HEK293 (cell line): Measurements from ENCODE around the gene FAM228B.

ENCODE experiments used
- KLF1 ChIP-seq: fragments of 450-650 bp; formaldehyde crosslinking; IDR thresholded peaks from 2 replicates; pipeline ENCODE4 v1.5.1; 2016; ENCODE audit warnings: missing biosample characterization, missing genetic modification characterization
- PRDM6 ChIP-seq: fragments of 450-650 bp; formaldehyde crosslinking; IDR thresholded peaks from 2 replicates; pipeline ENCODE4 v1.5.1; 2017; ENCODE audit warnings: missing biosample characterization, missing genetic modification characterization
- TCF7L2 ChIP-seq: IDR thresholded peaks from 2 replicates; pipeline ENCODE4 v1.6.1; 2011; ENCODE audit warnings: low read depth, mild to moderate bottlenecking, inconsistent platforms, low read length, moderate library complexity, borderline replicate concordance
- WT1 ChIP-seq: fragments of 450-650 bp; formaldehyde crosslinking; IDR thresholded peaks from 2 replicates; pipeline ENCODE4 v1.5.1; 2016; ENCODE audit warnings: missing biosample characterization, missing genetic modification characterization
- ZBTB20 ChIP-seq: fragments of 450-650 bp; formaldehyde crosslinking; IDR thresholded peaks from 2 replicates; pipeline ENCODE4 v1.5.1; 2016; ENCODE audit warnings: missing biosample characterization, missing genetic modification characterization
- ZBTB48 ChIP-seq: fragments of 450-650 bp; formaldehyde crosslinking; IDR thresholded peaks from 2 replicates; pipeline ENCODE4 v1.5.1; 2016; ENCODE audit warnings: missing biosample characterization, missing genetic modification characterization
- ZEB2 ChIP-seq: fragments of 450-650 bp; formaldehyde crosslinking; IDR thresholded peaks from 2 replicates; pipeline ENCODE4 v1.5.1; 2016; ENCODE audit warnings: missing biosample characterization, missing genetic modification characterization
- ZFP37 ChIP-seq: fragments of 450-650 bp; formaldehyde crosslinking; IDR thresholded peaks from 2 replicates; pipeline ENCODE4 v1.5.1; 2016; ENCODE audit warnings: missing biosample characterization, missing genetic modification characterization
- ZFP41 ChIP-seq: fragments of 450-650 bp; formaldehyde crosslinking; IDR thresholded peaks from 2 replicates; pipeline ENCODE4 v1.5.1; 2016; ENCODE audit warnings: missing biosample characterization, missing genetic modification characterization, borderline replicate concordance
- ZNF121 ChIP-seq: fragments of 450-650 bp; formaldehyde crosslinking; IDR thresholded peaks from 2 replicates; pipeline ENCODE4 v1.5.1; 2016; ENCODE audit warnings: missing biosample characterization, missing genetic modification characterization
- ZNF140 ChIP-seq: fragments of 450-650 bp; formaldehyde crosslinking; IDR thresholded peaks from 2 replicates; pipeline ENCODE4 v1.5.1; 2016; ENCODE audit warnings: missing biosample characterization, missing genetic modification characterization
- ZNF202 ChIP-seq: fragments of 450-650 bp; formaldehyde crosslinking; IDR thresholded peaks from 2 replicates; pipeline ENCODE4 v1.5.1; 2016; ENCODE audit warnings: missing biosample characterization, missing genetic modification characterization, borderline replicate concordance
- ZNF280C ChIP-seq: fragments of 450-650 bp; formaldehyde crosslinking; IDR thresholded peaks from 2 replicates; pipeline ENCODE4 v1.5.1; 2016; ENCODE audit warnings: missing biosample characterization, missing genetic modification characterization
- ZNF37A ChIP-seq: fragments of 450-650 bp; IDR thresholded peaks from 2 replicates; pipeline ENCODE4 v1.5.1; 2018; ENCODE audit warnings: missing biosample characterization, missing genetic modification characterization
- ZNF48 ChIP-seq: fragments of 450-650 bp; formaldehyde crosslinking; IDR thresholded peaks from 2 replicates; pipeline ENCODE4 v1.5.1; 2016; ENCODE audit warnings: missing biosample characterization, missing genetic modification characterization
- ZNF501 ChIP-seq: fragments of 450-650 bp; formaldehyde crosslinking; IDR thresholded peaks from 2 replicates; pipeline ENCODE4 v1.5.1; 2016; ENCODE audit warnings: missing biosample characterization, missing genetic modification characterization
- ZNF510 ChIP-seq: fragments of 450-650 bp; formaldehyde crosslinking; IDR thresholded peaks from 2 replicates; pipeline ENCODE4 v1.5.1; 2018; ENCODE audit warnings: mild to moderate bottlenecking, missing genetic modification characterization, missing biosample characterization; ENCODE audit not compliant: insufficient replicate concordance
- ZNF521 ChIP-seq: fragments of 450-650 bp; formaldehyde crosslinking; IDR thresholded peaks from 2 replicates; pipeline ENCODE4 v1.5.1; 2017; ENCODE audit warnings: missing biosample characterization, mild to moderate bottlenecking, missing genetic modification characterization
- ZNF548 ChIP-seq: fragments of 450-650 bp; formaldehyde crosslinking; IDR thresholded peaks from 2 replicates; pipeline ENCODE4 v1.5.1; 2016; ENCODE audit warnings: missing biosample characterization, missing genetic modification characterization
- ZNF585B ChIP-seq: fragments of 450-650 bp; formaldehyde crosslinking; IDR thresholded peaks from 2 replicates; pipeline ENCODE4 v1.5.1; 2016; ENCODE audit warnings: missing biosample characterization, missing genetic modification characterization
- ZNF600 ChIP-seq: fragments of 450-650 bp; formaldehyde crosslinking; IDR thresholded peaks from 2 replicates; pipeline ENCODE4 v1.5.1; 2016; ENCODE audit warnings: missing biosample characterization, missing genetic modification characterization
- ZNF768 ChIP-seq: fragments of 450-650 bp; formaldehyde crosslinking; IDR thresholded peaks from 2 replicates; pipeline ENCODE4 v1.5.1; 2018; ENCODE audit warnings: missing biosample characterization, mild to moderate bottlenecking, missing genetic modification characterization
- ZNF785 ChIP-seq: fragments of 450-650 bp; formaldehyde crosslinking; IDR thresholded peaks from 2 replicates; pipeline ENCODE4 v1.5.1; 2016; ENCODE audit warnings: missing biosample characterization, missing genetic modification characterization
- TF ChIP-seq, protein P1 (sequence below): fragments of 450-650 bp; formaldehyde crosslinking; IDR thresholded peaks from 2 replicates; pipeline ENCODE4 v1.5.1; 2016; ENCODE audit warnings: missing biosample characterization, missing genetic modification characterization
- TF ChIP-seq, protein P2 (sequence below): fragments of 450-650 bp; formaldehyde crosslinking; IDR thresholded peaks from 2 replicates; pipeline ENCODE4 v1.5.1; 2016; ENCODE audit warnings: missing biosample characterization, missing genetic modification characterization
- TF ChIP-seq, protein P3 (sequence below): fragments of 450-650 bp; formaldehyde crosslinking; IDR thresholded peaks from 2 replicates; pipeline ENCODE4 v1.5.1; 2016; ENCODE audit warnings: missing biosample characterization, missing genetic modification characterization
- TF ChIP-seq, protein P4 (sequence below): fragments of 450-650 bp; formaldehyde crosslinking; IDR thresholded peaks from 2 replicates; pipeline ENCODE4; 2016; ENCODE audit warnings: missing biosample characterization, missing genetic modification characterization
- TF ChIP-seq, protein P5 (sequence below): IDR thresholded peaks from 2 replicates; pipeline ENCODE4 v1.6.1; 2011; ENCODE audit warnings: mild to moderate bottlenecking, low read depth, low read length, borderline replicate concordance

FAM228B gene

GRCh38 chr2:24123195-24123921 is at the start of gene FAM228B, which contains the start of gene PFN4 (continued):
- TF ChIP-seq, protein P1, sequence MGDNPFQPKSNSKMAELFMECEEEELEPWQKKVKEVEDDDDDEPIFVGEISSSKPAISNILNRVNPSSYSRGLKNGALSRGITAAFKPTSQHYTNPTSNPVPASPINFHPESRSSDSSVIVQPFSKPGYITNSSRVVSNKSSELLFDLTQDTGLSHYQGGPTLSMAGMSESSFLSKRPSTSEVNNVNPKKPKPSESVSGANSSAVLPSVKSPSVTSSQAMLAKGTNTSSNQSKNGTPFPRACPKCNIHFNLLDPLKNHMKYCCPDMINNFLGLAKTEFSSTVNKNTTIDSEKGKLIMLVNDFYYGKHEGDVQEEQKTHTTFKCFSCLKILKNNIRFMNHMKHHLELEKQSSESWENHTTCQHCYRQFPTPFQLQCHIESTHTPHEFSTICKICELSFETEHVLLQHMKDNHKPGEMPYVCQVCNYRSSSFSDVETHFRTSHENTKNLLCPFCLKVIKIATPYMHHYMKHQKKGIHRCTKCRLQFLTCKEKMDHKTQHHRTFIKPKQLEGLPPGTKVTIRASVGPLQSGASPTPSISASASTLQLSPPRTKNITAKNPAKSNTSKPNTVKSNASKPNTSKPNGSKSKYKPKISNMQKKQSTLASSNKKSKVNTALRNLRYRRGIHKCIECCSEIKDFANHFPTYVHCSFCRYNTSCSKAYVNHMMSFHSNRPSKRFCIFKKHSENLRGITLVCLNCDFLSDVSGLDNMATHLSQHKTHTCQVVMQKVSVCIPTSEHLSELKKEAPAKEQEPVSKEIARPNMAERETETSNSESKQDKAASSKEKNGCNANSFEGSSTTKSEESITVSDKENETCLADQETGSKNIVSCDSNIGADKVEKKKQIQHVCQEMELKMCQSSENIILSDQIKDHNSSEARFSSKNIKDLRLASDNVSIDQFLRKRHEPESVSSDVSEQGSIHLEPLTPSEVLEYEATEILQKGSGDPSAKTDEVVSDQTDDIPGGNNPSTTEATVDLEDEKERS (tag by site-specific recombination), result no peak
- TF ChIP-seq WT1 (tag by site-specific recombination), result no peak
- TF ChIP-seq ZNF548 (tag by site-specific recombination), result no peak
- no peak for TF ChIP-seq ZNF521 (tag by site-specific recombination)
- TF ChIP-seq, protein P2, sequence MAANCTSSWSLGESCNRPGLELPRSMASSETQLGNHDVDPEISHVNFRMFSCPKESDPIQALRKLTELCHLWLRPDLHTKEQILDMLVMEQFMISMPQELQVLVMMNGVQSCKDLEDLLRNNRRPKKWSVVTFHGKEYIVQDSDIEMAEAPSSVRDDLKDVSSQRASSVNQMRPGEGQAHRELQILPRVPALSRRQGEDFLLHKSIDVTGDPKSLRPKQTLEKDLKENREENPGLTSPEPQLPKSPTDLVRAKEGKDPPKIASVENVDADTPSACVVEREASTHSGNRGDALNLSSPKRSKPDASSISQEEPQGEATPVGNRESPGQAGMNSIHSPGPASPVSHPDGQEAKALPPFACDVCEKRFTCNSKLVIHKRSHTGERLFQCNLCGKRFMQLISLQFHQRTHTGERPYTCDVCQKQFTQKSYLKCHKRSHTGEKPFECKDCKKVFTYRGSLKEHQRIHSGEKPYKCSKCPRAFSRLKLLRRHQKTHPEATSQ, result no peak
- TF ChIP-seq, protein P3, sequence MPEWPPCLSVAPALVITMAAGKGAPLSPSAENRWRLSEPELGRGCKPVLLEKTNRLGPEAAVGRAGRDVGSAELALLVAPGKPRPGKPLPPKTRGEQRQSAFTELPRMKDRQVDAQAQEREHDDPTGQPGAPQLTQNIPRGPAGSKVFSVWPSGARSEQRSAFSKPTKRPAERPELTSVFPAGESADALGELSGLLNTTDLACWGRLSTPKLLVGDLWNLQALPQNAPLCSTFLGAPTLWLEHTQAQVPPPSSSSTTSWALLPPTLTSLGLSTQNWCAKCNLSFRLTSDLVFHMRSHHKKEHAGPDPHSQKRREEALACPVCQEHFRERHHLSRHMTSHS (tag by site-specific recombination), result no peak
- TF ChIP-seq ZNF501 (tag by site-specific recombination), result peak; percentile 78; the same call in 1 of the 2 replicates
- no peak for TF ChIP-seq PRDM6 (tag by site-specific recombination)
- TF ChIP-seq, protein P4, sequence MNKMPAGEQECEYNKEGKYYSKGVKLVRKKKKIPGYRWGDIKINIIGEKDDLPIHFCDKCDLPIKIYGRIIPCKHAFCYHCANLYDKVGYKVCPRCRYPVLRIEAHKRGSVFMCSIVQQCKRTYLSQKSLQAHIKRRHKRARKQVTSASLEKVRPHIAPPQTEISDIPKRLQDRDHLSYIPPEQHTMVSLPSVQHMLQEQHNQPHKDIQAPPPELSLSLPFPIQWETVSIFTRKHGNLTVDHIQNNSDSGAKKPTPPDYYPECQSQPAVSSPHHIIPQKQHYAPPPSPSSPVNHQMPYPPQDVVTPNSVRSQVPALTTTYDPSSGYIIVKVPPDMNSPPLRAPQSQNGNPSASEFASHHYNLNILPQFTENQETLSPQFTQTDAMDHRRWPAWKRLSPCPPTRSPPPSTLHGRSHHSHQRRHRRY (tag by site-specific recombination), result no peak
- TF ChIP-seq ZFP37 (tag by site-specific recombination), result peak; percentile 85
- TF ChIP-seq ZBTB48 (tag by site-specific recombination), result peak; percentile 69; the same call in 1 of the 2 replicates
- TF ChIP-seq, protein P5, sequence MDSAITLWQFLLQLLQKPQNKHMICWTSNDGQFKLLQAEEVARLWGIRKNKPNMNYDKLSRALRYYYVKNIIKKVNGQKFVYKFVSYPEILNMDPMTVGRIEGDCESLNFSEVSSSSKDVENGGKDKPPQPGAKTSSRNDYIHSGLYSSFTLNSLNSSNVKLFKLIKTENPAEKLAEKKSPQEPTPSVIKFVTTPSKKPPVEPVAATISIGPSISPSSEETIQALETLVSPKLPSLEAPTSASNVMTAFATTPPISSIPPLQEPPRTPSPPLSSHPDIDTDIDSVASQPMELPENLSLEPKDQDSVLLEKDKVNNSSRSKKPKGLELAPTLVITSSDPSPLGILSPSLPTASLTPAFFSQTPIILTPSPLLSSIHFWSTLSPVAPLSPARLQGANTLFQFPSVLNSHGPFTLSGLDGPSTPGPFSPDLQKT, result no peak
- TF ChIP-seq ZNF768 (tag by site-specific recombination), result no peak
- TF ChIP-seq ZEB2 (tag by site-specific recombination), result peak; percentile 61; the same call in 1 of the 2 replicates
- peak; percentile 66; the same call in 1 of the 2 replicates for TF ChIP-seq ZBTB20 (tag by site-specific recombination)
- TF ChIP-seq ZNF121 (tag by site-specific recombination), result no peak
- no peak for TF ChIP-seq ZNF280C (tag by site-specific recombination)
- no peak for TF ChIP-seq ZNF202 (tag by site-specific recombination)
- no peak for TF ChIP-seq TCF7L2
- TF ChIP-seq ZNF510 (tag by site-specific recombination), result no peak
- TF ChIP-seq ZNF785, result no peak
- no peak for TF ChIP-seq ZFP41 (tag by site-specific recombination)
- TF ChIP-seq ZNF48 (tag by site-specific recombination), result no peak
- TF ChIP-seq ZNF140 (tag by site-specific recombination), result no peak
- no peak for TF ChIP-seq ZNF37A (tag by site-specific recombination)
- no peak for TF ChIP-seq KLF1 (tag by site-specific recombination)
- TF ChIP-seq ZNF600 (tag by site-specific recombination), result peak; percentile 55
- no peak for TF ChIP-seq ZNF585B (tag by site-specific recombination)
- TF ChIP-seq, all 188 proteins: peak for 37
